IPS-11a (cell line): ENCODE results near the gene GSDME.

ENCODE experiments used
- H3K4me3 ChIP-seq: one replicate; pipeline ENCODE4 v1.5.1; 2013; ENCODE audit warnings: low read depth, low read length, control low read depth

GSDME gene

DNA sequence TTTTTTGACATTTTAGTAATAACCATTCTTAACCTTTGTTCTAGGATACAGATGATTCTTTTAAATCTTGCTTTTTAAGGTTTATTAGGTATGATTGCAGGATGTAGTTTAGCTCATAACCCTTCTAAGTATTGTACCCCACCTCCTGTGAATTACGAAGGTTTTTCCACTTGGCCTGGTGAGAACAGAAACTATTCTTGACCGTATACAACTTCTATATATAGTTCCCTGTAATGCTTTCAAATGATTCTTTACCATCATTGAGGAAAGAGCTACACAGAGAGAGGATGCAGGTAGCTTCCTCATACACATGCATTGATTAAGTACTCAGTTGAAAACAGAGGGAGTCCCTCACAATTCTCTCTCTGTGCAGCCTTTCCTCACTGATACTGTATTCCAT lies 97.8 kb downstream of the GSDME start:
- H3K4me3 ChIP-seq = no peak overlapping the region

DNA sequence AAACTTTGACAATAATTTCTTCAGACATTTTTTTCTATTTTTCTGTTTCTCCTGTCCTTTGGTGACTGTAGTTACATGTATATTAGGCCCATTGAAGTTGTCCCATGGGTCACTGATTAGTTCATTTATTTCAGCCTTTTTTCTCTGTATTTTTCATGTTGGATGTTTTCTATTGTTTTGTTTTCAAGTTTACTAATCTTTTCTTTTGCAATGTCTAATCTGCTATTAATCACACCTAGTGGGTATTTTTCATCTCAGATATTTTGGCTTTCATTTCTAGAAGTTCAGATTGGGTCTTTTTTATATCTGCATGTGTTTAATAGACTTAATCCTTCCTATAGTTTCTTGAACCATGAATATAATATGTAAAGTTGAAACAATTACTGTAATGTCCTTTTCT lies 99.3 kb downstream of the GSDME start:
- no peak overlapping the region for H3K4me3 ChIP-seq

DNA sequence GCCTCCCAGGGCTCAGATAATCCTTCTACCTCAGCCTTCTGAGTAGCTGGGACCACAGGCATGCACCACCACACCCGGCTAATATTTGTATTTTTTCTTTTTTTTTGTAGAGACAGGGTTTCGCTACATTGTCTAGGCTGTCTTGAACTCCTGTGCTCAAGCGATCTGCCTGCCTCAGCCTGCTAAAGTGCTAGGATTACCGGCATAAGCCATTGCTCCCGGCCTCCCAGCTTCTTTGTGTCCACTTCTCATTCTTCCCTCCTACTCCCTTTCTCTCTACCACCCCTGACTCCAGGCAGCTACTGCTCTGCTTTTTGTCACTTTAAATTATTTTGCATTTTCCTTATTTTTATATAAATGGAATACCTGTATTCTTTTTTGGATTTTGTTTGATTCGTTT lies 100.7 kb downstream of the GSDME start:
- no peak overlapping the region for H3K4me3 ChIP-seq

DNA sequence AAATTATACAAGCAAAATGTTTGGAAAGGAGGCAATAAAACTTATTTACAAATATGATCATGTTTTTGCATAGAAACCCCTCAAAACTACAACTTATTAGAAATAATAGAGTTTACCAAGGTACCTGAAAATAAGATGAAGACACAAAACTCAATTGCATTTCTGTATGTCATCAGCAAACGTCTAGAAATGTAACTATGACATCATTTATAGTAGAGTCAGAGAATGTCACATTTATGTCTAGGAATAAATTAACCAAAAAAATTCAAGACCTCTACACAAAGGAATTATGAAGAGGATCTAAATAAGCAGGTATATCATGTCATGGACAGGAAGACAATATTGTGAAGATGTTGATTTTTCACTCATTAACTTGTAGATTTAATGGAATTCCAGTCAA lies 103.0 kb downstream of the GSDME start:
- no peak overlapping the region for H3K4me3 ChIP-seq

DNA sequence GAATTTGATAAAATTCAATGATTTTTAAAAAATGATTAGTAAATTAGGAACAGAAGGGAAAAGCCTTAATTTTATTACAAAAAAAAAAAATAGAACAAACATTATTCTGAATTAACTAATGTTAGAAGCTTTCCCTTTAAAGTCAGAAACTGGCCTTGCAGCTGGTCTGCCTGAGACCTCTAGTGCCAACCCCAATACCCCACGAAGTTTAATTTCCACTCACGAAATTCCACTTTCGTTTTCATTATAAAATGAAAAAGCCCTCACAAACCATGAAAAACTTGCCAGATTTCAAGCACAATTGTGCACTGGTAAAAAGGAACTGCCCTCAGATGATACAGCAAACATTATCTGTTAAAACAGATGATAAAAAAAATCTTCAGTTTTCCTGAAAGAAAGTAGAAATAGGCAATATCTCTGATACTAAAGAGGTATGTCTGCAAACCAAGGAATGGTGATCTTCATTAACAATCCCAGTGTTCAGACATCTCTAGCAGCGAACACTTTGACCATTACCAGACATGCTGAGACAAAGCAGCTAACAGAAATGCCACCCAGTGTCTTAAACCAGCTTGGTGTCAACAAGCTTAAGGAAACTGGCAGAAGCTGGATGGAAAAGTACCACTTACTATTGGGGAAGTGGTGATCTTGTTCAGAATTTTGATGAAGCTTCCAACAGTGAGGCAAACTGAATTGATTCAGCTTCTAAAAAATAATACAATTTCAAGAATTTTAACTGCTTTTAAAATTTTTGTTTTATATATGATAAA lies 103.8 kb downstream of the GSDME start:
- no peak overlapping the region for H3K4me3 ChIP-seq

DNA sequence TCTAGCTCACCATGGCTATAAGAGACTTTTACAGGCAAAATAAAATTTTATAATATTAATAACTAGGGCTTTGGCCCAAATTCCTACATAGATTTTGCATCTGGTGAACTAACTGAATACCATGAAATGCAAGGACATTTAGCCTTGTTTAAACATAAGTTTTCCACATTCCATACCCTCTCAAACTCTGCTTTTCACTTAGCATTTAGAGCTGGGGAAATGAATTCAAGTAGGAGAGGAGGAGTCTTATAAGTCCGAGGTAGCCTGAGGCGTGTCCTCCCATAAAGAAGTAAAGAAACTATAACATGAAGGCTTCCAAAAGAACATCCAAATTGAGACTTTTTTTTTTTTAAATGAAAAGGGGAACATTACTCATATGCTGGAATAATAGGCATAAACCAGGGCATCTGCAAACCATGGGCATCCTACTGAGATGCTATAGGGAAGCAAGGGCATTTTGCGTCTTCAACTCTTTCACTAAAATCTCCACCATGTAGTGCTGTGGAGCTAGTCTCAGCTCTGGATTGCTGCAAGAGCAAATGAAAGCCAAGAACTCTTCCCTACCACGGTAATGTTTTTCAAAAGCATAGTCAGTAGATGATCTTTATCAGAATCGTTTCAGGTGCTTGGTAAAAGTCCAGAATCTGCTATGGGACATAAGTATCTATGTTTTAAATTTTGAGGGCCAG lies 104.9 kb downstream of the GSDME start:
- H3K4me3 ChIP-seq = no peak overlapping the region
